ENCODE results near the gene DCBLD1.

Gene DCBLD1

DNA sequence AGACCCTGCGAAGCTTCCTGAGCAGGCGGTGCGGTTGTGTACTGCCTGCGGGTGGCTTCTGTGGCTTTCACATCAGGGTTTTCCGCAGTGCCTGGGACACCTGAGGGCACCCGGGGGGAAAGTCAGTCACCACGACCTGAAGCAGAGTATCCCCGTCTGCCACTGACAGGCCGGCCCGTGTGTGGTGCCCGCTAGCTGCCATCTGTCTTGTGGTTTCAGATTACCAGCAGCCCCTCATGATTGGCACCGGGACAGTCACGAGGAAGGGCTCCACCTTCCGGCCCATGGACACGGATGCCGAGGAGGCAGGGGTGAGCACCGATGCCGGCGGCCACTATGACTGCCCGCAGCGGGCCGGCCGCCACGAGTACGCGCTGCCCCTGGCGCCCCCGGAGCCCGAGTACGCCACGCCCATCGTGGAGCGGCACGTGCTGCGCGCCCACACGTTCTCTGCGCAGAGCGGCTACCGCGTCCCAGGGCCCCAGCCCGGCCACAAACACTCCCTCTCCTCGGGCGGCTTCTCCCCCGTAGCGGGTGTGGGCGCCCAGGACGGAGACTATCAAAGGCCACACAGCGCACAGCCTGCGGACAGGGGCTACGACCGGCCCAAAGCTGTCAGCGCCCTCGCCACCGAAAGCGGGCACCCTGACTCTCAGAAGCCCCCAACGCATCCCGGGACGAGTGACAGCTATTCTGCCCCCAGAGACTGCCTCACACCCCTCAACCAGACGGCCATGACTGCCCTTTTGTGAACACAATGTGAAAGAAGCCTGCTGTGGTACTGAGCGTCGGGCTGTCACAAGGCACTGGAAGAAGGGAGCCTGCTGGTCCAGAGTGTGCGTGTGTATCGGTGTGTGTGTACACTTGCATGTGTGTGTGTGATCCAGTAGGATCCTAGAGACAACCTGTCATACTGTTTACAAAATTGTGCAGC is 65.5 kb downstream of the DCBLD1 start:
- Histone ChIP-seq H3K27ac (peak overlapping the region; percentile 21), H3K9me3 (ENCODE audit: control insufficient read depth, low read length) (no peaks in the 10 kb centered on the region), H3K4me1 (peaks cover 3% of the 10 kb centered on the region), H3K4me2 (ENCODE audit: low read length) (peak overlapping the region; percentile 68), H2AFZ (peak overlapping the region; percentile 84), H3K79me2 (no peaks in the 10 kb centered on the region), H3K27me3 (ENCODE audit: control insufficient read depth, insufficient read depth, low read length) (no peaks in the 10 kb centered on the region), H3K4me3 (ENCODE audit: low read depth, low read length) (peak overlapping the region; percentile 64), H3K9ac (no peak overlapping the region), H3K36me3 (ENCODE audit: control insufficient read depth, insufficient read depth, low read length) (no peaks in the 10 kb centered on the region)
- TF ChIP-seq, protein P1, sequence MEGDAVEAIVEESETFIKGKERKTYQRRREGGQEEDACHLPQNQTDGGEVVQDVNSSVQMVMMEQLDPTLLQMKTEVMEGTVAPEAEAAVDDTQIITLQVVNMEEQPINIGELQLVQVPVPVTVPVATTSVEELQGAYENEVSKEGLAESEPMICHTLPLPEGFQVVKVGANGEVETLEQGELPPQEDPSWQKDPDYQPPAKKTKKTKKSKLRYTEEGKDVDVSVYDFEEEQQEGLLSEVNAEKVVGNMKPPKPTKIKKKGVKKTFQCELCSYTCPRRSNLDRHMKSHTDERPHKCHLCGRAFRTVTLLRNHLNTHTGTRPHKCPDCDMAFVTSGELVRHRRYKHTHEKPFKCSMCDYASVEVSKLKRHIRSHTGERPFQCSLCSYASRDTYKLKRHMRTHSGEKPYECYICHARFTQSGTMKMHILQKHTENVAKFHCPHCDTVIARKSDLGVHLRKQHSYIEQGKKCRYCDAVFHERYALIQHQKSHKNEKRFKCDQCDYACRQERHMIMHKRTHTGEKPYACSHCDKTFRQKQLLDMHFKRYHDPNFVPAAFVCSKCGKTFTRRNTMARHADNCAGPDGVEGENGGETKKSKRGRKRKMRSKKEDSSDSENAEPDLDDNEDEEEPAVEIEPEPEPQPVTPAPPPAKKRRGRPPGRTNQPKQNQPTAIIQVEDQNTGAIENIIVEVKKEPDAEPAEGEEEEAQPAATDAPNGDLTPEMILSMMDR (IDR thresholded peaks at IDR 0.05): peak; percentile 22

- TF ChIP-seq, protein P1 (IDR thresholded peaks at IDR 0.05): no peak
- H3K27me3 ChIP-seq (ENCODE audit: control insufficient read depth, insufficient read depth, low read length): no peaks in the 10 kb centered on the region
- peaks cover 3% of the 10 kb centered on the region for H3K4me1 ChIP-seq
- peak overlapping the region; percentile 68 for H3K4me2 ChIP-seq (ENCODE audit: low read length)
- H3K27ac ChIP-seq: no peak overlapping the region
- H3K79me2 ChIP-seq: no peaks in the 10 kb centered on the region
- peak overlapping the region; percentile 64 for H3K4me3 ChIP-seq (ENCODE audit: low read depth, low read length)
- no peaks in the 10 kb centered on the region for H3K9me3 ChIP-seq (ENCODE audit: control insufficient read depth, low read length)
- no peaks in the 10 kb centered on the region for H3K36me3 ChIP-seq (ENCODE audit: control insufficient read depth, insufficient read depth, low read length)
- H2AFZ ChIP-seq: no peak overlapping the region
- no peak overlapping the region for H3K9ac ChIP-seq
Measured at GRCh38 chr6:117548797-117549301, 66.4 kb downstream of the DCBLD1 start.

DNA sequence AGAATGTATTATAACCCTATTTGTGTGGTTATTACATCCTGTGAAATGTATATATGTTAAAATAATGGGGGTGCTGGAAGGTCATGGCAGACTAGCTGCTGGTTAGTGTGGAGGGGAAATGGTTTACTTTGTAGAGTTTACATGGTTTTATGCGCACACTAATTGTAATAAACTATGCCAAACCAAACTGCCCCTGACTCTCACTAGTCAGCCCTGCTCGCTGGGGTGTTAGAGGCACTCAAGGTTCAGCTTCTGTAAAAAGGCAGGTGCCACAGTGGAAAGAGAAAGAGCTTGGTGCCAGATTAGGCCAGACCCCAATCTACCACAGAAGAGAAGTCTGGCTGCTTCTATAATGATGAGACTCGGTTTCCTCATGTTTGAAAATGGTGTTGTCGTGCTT is 67.1 kb downstream of the DCBLD1 start:
- Histone ChIP-seq H3K9me3 (ENCODE audit: control insufficient read depth, low read length) (no peaks in the 10 kb centered on the region), H3K9ac (no peak overlapping the region), H3K4me1 (peaks cover 3% of the 10 kb centered on the region), H2AFZ (no peak overlapping the region), H3K4me3 (ENCODE audit: low read depth, low read length) (no peak overlapping the region), H3K79me2 (no peaks in the 10 kb centered on the region), H3K4me2 (ENCODE audit: low read length) (peak overlapping the region; percentile 68), H3K27ac (no peak overlapping the region), H3K27me3 (ENCODE audit: control insufficient read depth, insufficient read depth, low read length) (no peaks in the 10 kb centered on the region), H3K36me3 (ENCODE audit: control insufficient read depth, insufficient read depth, low read length) (no peaks in the 10 kb centered on the region)
- TF ChIP-seq, protein P1 (IDR thresholded peaks at IDR 0.05): no peak

DNA sequence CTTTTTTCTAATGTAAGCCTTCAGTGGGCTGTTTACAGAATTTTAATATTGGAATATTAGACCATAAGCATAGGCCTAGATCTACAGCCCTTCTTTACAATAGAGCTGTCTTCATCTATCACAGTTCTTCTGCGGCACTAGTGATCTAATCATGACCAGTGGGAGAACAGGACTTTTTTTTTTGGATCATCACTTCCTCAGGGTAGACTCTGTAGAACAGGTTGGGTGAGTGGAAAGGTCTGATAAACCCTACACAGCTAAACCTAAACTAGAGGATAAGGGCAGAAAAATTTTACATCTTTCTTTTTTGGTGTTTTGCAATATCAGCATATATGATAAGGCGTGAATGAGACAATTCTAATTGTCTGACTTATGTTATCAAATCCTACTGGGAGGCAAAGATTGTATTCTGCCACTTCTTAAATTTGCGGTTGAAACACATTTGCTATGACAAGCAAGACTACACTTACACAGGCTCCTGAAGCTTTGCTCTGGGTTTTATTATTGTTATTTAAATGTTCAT is 67.7 kb downstream of the DCBLD1 start:
- Histone ChIP-seq H3K4me1 (peaks cover 3% of the 10 kb centered on the region), H3K9ac (no peak overlapping the region), H3K9me3 (ENCODE audit: control insufficient read depth, low read length) (no peaks in the 10 kb centered on the region), H3K79me2 (no peaks in the 10 kb centered on the region), H3K36me3 (ENCODE audit: control insufficient read depth, insufficient read depth, low read length) (no peaks in the 10 kb centered on the region), H3K27ac (no peak overlapping the region), H3K27me3 (ENCODE audit: control insufficient read depth, insufficient read depth, low read length) (no peaks in the 10 kb centered on the region), H3K4me3 (ENCODE audit: low read depth, low read length) (no peak overlapping the region), H3K4me2 (ENCODE audit: low read length) (peak overlapping the region; percentile 68), H2AFZ (no peak overlapping the region)
- TF ChIP-seq, protein P1 (IDR thresholded peaks at IDR 0.05): no peak
